Hepatocyte (in vitro differentiated cells): ENCODE results near the gene NTSR2.

Source experiments
- CTCF ChIP-seq: fragments of 200-600 bp; sonication (generic); IDR thresholded peaks from 2 replicates; pipeline ENCODE4 v1.5.1; 2016; ENCODE audit warnings: antibody characterized with exemption, mild to moderate bottlenecking; ENCODE audit not compliant: poor library complexity
- EZH2 ChIP-seq: fragments of 200-600 bp; sonication (generic); IDR thresholded peaks from 2 replicates; pipeline ENCODE4 v1.6.1; 2016; ENCODE audit warnings: antibody characterized with exemption, mild to moderate bottlenecking, borderline replicate concordance
- EZH2phosphoT487 ChIP-seq: fragments of 200-600 bp; sonication (generic); IDR thresholded peaks from one replicate; pipeline ENCODE4 v1.6.1; 2018; ENCODE audit warnings: antibody characterized with exemption, mild to moderate bottlenecking, low read depth, moderate library complexity; ENCODE audit not compliant: unreplicated experiment, severe bottlenecking

- no peak for TF ChIP-seq EZH2phosphoT487
- TF ChIP-seq CTCF, result no peak
- no peak for TF ChIP-seq EZH2
These were observed 47.4 kb downstream of the NTSR2 start for GRCh38 chr2:11622611-11623010.
